ENCODE measurements around the gene DMPK.

- no peak for TF ChIP-seq FOXA1 (IDR thresholded peaks at IDR 0.05)
- no peak for TF ChIP-seq LEF1 (IDR thresholded peaks at IDR 0.05; ENCODE audit: borderline replicate concordance)
- TF ChIP-seq SP1 (IDR thresholded peaks at IDR 0.05), result no peak
- no peak for TF ChIP-seq FOXK2 (IDR thresholded peaks at IDR 0.05)
- no peak for TF ChIP-seq HDGF (IDR thresholded peaks at IDR 0.05; ENCODE audit: borderline replicate concordance)
- no peak for TF ChIP-seq ELF4 (IDR thresholded peaks at IDR 0.05)
- TF ChIP-seq L3MBTL2 (conservative IDR thresholded peaks at IDR 0.05), result no peak
- TF ChIP-seq CTBP1 (IDR thresholded peaks at IDR 0.05; ENCODE audit: borderline replicate concordance), result no peak
- TF ChIP-seq FOXM1 (IDR thresholded peaks at IDR 0.05; ENCODE audit: borderline replicate concordance), result no peak
Measured at GRCh38 chr19:45765702-45766295, 16.5 kb downstream of the DMPK start.

All from HEK293T (cell line).